ENCODE results near the gene ITGB2.

Gene ITGB2

DNA sequence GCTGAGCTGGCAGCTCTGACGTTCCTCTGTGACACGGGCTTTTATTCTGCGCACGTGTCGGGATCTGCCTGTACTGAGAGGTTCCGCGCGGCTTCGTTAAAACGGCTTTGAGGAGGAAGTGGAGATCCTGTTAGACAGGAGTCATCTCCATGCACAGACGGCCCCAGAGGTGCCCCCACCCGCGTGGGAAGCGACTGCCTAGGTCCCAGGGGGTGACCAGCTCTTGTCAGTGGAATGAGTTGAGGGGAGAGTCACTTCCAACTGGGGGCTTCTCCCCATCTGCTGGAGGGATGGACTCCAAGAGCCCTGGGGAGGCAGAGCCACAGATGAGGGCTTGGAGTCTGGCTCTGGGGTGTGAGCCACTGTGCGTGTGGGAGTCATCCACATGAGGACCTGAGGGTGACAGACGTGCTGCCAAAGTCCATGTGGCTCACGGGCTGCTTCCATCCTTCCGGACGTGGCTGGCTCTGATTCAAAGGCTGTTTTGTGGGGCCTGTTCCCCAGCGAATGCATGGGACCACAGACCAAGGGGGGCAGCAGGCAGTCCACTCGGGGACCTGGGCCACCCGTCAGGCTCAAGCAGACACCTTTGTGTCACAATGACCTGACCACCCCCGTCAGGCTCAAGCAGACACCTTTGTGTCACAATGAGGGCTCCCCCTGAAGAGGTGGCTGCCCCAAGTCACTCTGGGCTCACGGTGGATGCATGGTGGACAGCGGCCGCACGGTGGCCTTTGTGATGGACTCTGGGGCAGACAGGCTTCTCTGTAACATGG lies 74.0 kb downstream of the ITGB2 start:
- Histone ChIP-seq H3K9ac (no peak overlapping the region), H3K79me2 (no peaks in the 10 kb centered on the region), H3K36me3 (ENCODE audit: control insufficient read depth, insufficient read depth, low read length) (no peaks in the 10 kb centered on the region), H3K4me1 (no peaks in the 10 kb centered on the region), H3K27ac (no peak overlapping the region), H2AFZ (no peak overlapping the region), H3K27me3 (ENCODE audit: control insufficient read depth, insufficient read depth, low read length) (no peaks in the 10 kb centered on the region), H3K4me3 (ENCODE audit: low read depth, low read length) (no peak overlapping the region), H3K4me2 (ENCODE audit: low read length) (peak overlapping the region; percentile 50), H3K9me3 (ENCODE audit: control insufficient read depth, low read length) (no peaks in the 10 kb centered on the region)
- TF ChIP-seq CTCF (IDR thresholded peaks at IDR 0.05) = no peak

DNA sequence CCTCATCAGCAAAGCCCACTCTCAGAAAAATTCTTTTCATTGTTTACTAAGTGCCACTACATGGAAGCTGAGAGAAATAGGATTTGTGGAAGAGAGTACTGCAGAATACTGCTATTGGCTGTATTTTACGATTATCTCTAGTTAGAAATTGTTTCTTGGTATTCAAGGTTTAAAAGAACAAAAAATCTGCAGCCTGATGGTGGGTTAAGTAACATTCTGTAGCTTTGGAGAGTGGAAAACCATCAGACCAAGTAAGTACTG lies 74.5 kb downstream of the ITGB2 start:
- H3K27ac ChIP-seq = no peak overlapping the region
- H3K4me2 ChIP-seq (ENCODE audit: low read length) = peak overlapping the region; percentile 50
- no peaks in the 10 kb centered on the region for H3K36me3 ChIP-seq (ENCODE audit: control insufficient read depth, insufficient read depth, low read length)
- no peak for TF ChIP-seq CTCF (IDR thresholded peaks at IDR 0.05)
- no peak overlapping the region for H2AFZ ChIP-seq
- H3K4me1 ChIP-seq = no peaks in the 10 kb centered on the region
- H3K79me2 ChIP-seq = no peaks in the 10 kb centered on the region
- no peak overlapping the region for H3K4me3 ChIP-seq (ENCODE audit: low read depth, low read length)
- H3K9ac ChIP-seq = no peak overlapping the region
- no peaks in the 10 kb centered on the region for H3K9me3 ChIP-seq (ENCODE audit: control insufficient read depth, low read length)
- H3K27me3 ChIP-seq (ENCODE audit: control insufficient read depth, insufficient read depth, low read length) = no peaks in the 10 kb centered on the region

- Histone ChIP-seq H2AFZ (no peak overlapping the region), H3K36me3 (ENCODE audit: control insufficient read depth, insufficient read depth, low read length) (no peaks in the 10 kb centered on the region), H3K4me3 (ENCODE audit: low read depth, low read length) (no peak overlapping the region), H3K4me2 (ENCODE audit: low read length) (peak overlapping the region; percentile 50), H3K9ac (no peak overlapping the region), H3K4me1 (no peaks in the 10 kb centered on the region), H3K9me3 (ENCODE audit: control insufficient read depth, low read length) (no peaks in the 10 kb centered on the region), H3K27me3 (ENCODE audit: control insufficient read depth, insufficient read depth, low read length) (no peaks in the 10 kb centered on the region), H3K27ac (no peak overlapping the region), H3K79me2 (no peaks in the 10 kb centered on the region)
- no peak for TF ChIP-seq CTCF (IDR thresholded peaks at IDR 0.05)
Measured at GRCh38 chr21:44845418-44846223, 75.1 kb downstream of the ITGB2 start.

DNA sequence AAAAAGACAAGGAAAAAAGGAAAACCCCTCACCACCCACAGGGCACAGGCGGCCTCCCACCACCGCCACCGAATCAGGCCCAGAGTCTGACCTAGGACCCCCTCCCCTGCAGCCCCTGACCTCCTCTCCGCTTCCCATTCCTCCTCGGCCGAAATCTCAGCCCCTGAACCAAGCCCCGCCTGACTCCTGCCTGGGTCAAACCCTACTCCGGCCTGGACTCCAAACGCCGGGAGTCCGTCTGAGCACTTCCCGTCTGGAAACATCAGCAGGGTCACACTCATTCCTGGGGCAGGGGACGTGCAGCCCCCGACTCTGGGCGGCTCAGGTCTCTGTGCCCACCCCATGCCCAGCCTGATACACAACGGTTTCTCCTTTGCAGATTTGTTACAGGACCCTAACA lies 76.4 kb downstream of the ITGB2 start:
- no peaks in the 10 kb centered on the region for H3K9me3 ChIP-seq (ENCODE audit: control insufficient read depth, low read length)
- H3K36me3 ChIP-seq (ENCODE audit: control insufficient read depth, insufficient read depth, low read length) = no peaks in the 10 kb centered on the region
- H3K4me3 ChIP-seq (ENCODE audit: low read depth, low read length) = no peak overlapping the region

More for the DNA sequence above, 76.4 kb downstream of the ITGB2 start:
- Histone ChIP-seq H3K4me1 (no peaks in the 10 kb centered on the region), H3K4me2 (ENCODE audit: low read length) (no peak overlapping the region), H3K79me2 (no peaks in the 10 kb centered on the region), H3K9ac (no peak overlapping the region), H3K27me3 (ENCODE audit: control insufficient read depth, insufficient read depth, low read length) (no peaks in the 10 kb centered on the region), H3K27ac (no peak overlapping the region), H2AFZ (no peak overlapping the region)
- TF ChIP-seq CTCF (IDR thresholded peaks at IDR 0.05) = no peak
